Adrenal gland (tissue), 5 donors: Measurements from ENCODE around the gene CEBPE.

Experiments used
- POLR2A ChIP-seq, 2 donors: fragments of 450-650 bp; IDR thresholded peaks; one replicate each; pipeline ENCODE4 v1.6.1; 2017; ENCODE audit warnings: antibody characterized with exemption in 2 of 2, mild to moderate bottlenecking in 2 of 2, moderate library complexity in 1 of 2
- TF ChIP-seq, protein P1 (sequence below), 6 experiments: fragments of 450-650 bp in 4 of 6; fragments of 200-600 bp in 2 of 6; sonication (generic) in 1 of 6; IDR thresholded peaks; 1 replicate in 5 of 6; 2 replicates in 1 of 6; pipeline versions ENCODE4 v1.5.1 to v1.8.0; 2016 to 2021; ENCODE audit warnings: antibody characterized with exemption in 6 of 6, mild to moderate bottlenecking in 2 of 6, moderate library complexity in 1 of 6
- donor health status: DM: no; HTN: no; CAD: no.

DNA sequence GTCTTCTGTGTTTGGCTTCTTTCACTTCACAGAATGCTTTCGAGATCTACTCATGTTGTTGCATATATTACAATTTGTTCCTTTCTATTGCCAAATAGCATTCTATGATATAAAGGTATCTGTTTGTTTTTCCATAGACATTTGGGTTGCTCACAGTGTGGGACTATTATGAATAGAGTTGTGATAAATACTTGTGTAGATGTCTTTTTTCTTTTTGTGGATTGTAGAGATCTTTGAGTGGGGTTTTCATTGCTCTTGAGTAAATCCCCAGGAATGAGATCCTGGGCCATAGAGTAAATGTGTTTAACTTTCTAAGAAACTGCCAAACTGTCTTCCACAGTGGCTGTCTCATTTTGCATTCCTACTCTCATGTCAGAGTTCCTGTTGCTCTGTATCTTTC is 24.9 kb upstream of the CEBPE start:
- TF ChIP-seq, protein P1, sequence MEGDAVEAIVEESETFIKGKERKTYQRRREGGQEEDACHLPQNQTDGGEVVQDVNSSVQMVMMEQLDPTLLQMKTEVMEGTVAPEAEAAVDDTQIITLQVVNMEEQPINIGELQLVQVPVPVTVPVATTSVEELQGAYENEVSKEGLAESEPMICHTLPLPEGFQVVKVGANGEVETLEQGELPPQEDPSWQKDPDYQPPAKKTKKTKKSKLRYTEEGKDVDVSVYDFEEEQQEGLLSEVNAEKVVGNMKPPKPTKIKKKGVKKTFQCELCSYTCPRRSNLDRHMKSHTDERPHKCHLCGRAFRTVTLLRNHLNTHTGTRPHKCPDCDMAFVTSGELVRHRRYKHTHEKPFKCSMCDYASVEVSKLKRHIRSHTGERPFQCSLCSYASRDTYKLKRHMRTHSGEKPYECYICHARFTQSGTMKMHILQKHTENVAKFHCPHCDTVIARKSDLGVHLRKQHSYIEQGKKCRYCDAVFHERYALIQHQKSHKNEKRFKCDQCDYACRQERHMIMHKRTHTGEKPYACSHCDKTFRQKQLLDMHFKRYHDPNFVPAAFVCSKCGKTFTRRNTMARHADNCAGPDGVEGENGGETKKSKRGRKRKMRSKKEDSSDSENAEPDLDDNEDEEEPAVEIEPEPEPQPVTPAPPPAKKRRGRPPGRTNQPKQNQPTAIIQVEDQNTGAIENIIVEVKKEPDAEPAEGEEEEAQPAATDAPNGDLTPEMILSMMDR (IDR thresholded peaks at IDR 0.05), result no peak
- TF ChIP-seq POLR2A (IDR thresholded peaks at IDR 0.05), result no peak
